ENCODE results near the gene TOR4A. TPM values are rescaled to one million over a fixed set of nuclear protein-coding genes. Genes with fewer than 3 reads are reported as not detected.

TOR4A gene
- polyA plus RNA-seq, 2 donors, result 1.5 to 4.3 TPM

- Histone ChIP-seq H3K27me3 (ENCODE audit: control insufficient read depth in 1 of 2, insufficient read depth in 2 of 2, low read length in 2 of 2) (no peaks in the 10 kb centered on the region), H3K27ac (ENCODE audit: low read depth in 2 of 2, low read length in 1 of 2) (no peak overlapping the region), H3K9me3 (ENCODE audit: control insufficient read depth in 2 of 2, insufficient read depth in 1 of 2, low read depth in 1 of 2, low read length in 1 of 2) (no peaks in the 10 kb centered on the region), H3K4me3 (ENCODE audit: low read depth in 1 of 2, low read length in 2 of 2) (peak overlapping the region in 1 of 2 donors; percentile 29), H3K4me1 (ENCODE audit: control insufficient read depth in 2 of 2, insufficient read depth in 2 of 2, low read length in 1 of 2) (peaks cover 0 to 5% of the 10 kb centered on the region in 2 donors), H3K36me3 (ENCODE audit: control insufficient read depth in 2 of 2, insufficient read depth in 2 of 2, low read length in 1 of 2) (no peaks in the 10 kb centered on the region)
- WGBS, 2 donors, result 28 to 29% methylated on average over 11 of the region's 11 CpGs
Observed at GRCh38 chr9:137294091-137294680, 16.7 kb downstream of the TOR4A start.

- Histone ChIP-seq H3K9me3 (ENCODE audit: control insufficient read depth in 2 of 2, insufficient read depth in 1 of 2, low read depth in 1 of 2, low read length in 1 of 2) (no peaks in the 10 kb centered on the region), H3K4me1 (ENCODE audit: control insufficient read depth in 2 of 2, insufficient read depth in 2 of 2, low read length in 1 of 2) (peaks cover 0 to 5% of the 10 kb centered on the region in 2 donors), H3K27me3 (ENCODE audit: control insufficient read depth in 1 of 2, insufficient read depth in 2 of 2, low read length in 2 of 2) (no peaks in the 10 kb centered on the region), H3K36me3 (ENCODE audit: control insufficient read depth in 2 of 2, insufficient read depth in 2 of 2, low read length in 1 of 2) (peaks cover 0 to 2% of the 10 kb centered on the region in 2 donors), H3K27ac (ENCODE audit: low read depth in 2 of 2, low read length in 1 of 2) (no peak overlapping the region), H3K4me3 (ENCODE audit: low read depth in 1 of 2, low read length in 2 of 2) (peak overlapping the region; percentile 18 to 49)
- 24 to 25% methylated on average over 34 to 35 of the region's 35 CpGs for WGBS, 2 donors
Observed at GRCh38 chr9:137294681-137295237, 17.2 kb downstream of the TOR4A start.

- H3K36me3 ChIP-seq (ENCODE audit: control insufficient read depth in 2 of 2, insufficient read depth in 2 of 2, low read length in 1 of 2), result peaks cover 0 to 2% of the 10 kb centered on the region in 2 donors
- 2 to 6% methylated on average over 20 to 76 of the region's 76 CpGs for WGBS, 2 donors
- peak overlapping the region; percentile 36 to 49 for H3K4me3 ChIP-seq (ENCODE audit: low read depth in 1 of 2, low read length in 2 of 2)
- peaks cover 0 to 5% of the 10 kb centered on the region in 2 donors for H3K4me1 ChIP-seq (ENCODE audit: control insufficient read depth in 2 of 2, insufficient read depth in 2 of 2, low read length in 1 of 2)
- H3K9me3 ChIP-seq (ENCODE audit: control insufficient read depth in 2 of 2, insufficient read depth in 1 of 2, low read depth in 1 of 2, low read length in 1 of 2), result no peaks in the 10 kb centered on the region
- H3K27ac ChIP-seq (ENCODE audit: low read depth in 2 of 2, low read length in 1 of 2), result no peak overlapping the region
- no peaks in the 10 kb centered on the region for H3K27me3 ChIP-seq (ENCODE audit: control insufficient read depth in 1 of 2, insufficient read depth in 2 of 2, low read length in 2 of 2)
Observed at GRCh38 chr9:137295238-137295811, 17.8 kb downstream of the TOR4A start.

GRCh38 chr9:137295849-137296669, 18.5 kb downstream of the TOR4A start:
- H3K27me3 ChIP-seq (ENCODE audit: control insufficient read depth in 1 of 2, insufficient read depth in 2 of 2, low read length in 2 of 2), result no peaks in the 10 kb centered on the region
- H3K36me3 ChIP-seq (ENCODE audit: control insufficient read depth in 2 of 2, insufficient read depth in 2 of 2, low read length in 1 of 2), result peaks cover 0 to 2% of the 10 kb centered on the region in 2 donors
- peaks cover 0 to 5% of the 10 kb centered on the region in 2 donors for H3K4me1 ChIP-seq (ENCODE audit: control insufficient read depth in 2 of 2, insufficient read depth in 2 of 2, low read length in 1 of 2)
- H3K9me3 ChIP-seq (ENCODE audit: control insufficient read depth in 2 of 2, insufficient read depth in 1 of 2, low read depth in 1 of 2, low read length in 1 of 2), result no peaks in the 10 kb centered on the region
- peak overlapping the region; percentile 37 to 43 for H3K27ac ChIP-seq (ENCODE audit: low read depth in 2 of 2, low read length in 1 of 2)
- 8 to 10% methylated on average over 66 to 78 of the region's 78 CpGs for whole genome bisulfite sequencing, 2 donors
- peak overlapping the region; percentile 36 to 49 for H3K4me3 ChIP-seq (ENCODE audit: low read depth in 1 of 2, low read length in 2 of 2)

GRCh38 chr9:137296670-137297664, 19.4 kb downstream of the TOR4A start:
- 47 to 58% methylated on average over 24 of the region's 24 CpGs for WGBS, 2 donors
- Histone ChIP-seq H3K36me3 (ENCODE audit: control insufficient read depth in 2 of 2, insufficient read depth in 2 of 2, low read length in 1 of 2) (peaks cover 0 to 2% of the 10 kb centered on the region in 2 donors), H3K4me1 (ENCODE audit: control insufficient read depth in 2 of 2, insufficient read depth in 2 of 2, low read length in 1 of 2) (peaks cover 0 to 5% of the 10 kb centered on the region in 2 donors), H3K4me3 (ENCODE audit: low read depth in 1 of 2, low read length in 2 of 2) (peak overlapping the region in 1 of 2 donors; percentile 3), H3K27me3 (ENCODE audit: control insufficient read depth in 1 of 2, insufficient read depth in 2 of 2, low read length in 2 of 2) (no peaks in the 10 kb centered on the region), H3K27ac (ENCODE audit: low read depth in 2 of 2, low read length in 1 of 2) (peak overlapping the region; percentile 48 to 54), H3K9me3 (ENCODE audit: control insufficient read depth in 2 of 2, insufficient read depth in 1 of 2, low read depth in 1 of 2, low read length in 1 of 2) (no peaks in the 10 kb centered on the region)

- WGBS, 2 donors, result 46 to 77% methylated on average over 7 of the region's 7 CpGs
- Histone ChIP-seq H3K4me1 (ENCODE audit: control insufficient read depth in 2 of 2, insufficient read depth in 2 of 2, low read length in 1 of 2) (peaks cover 0 to 9% of the 10 kb centered on the region in 2 donors), H3K27ac (ENCODE audit: low read depth in 2 of 2, low read length in 1 of 2) (peak overlapping the region; percentile 27 to 36), H3K27me3 (ENCODE audit: control insufficient read depth in 1 of 2, insufficient read depth in 2 of 2, low read length in 2 of 2) (no peaks in the 10 kb centered on the region), H3K36me3 (ENCODE audit: control insufficient read depth in 2 of 2, insufficient read depth in 2 of 2, low read length in 1 of 2) (peaks cover 0 to 2% of the 10 kb centered on the region in 2 donors), H3K4me3 (ENCODE audit: low read depth in 1 of 2, low read length in 2 of 2) (no peak overlapping the region), H3K9me3 (ENCODE audit: control insufficient read depth in 2 of 2, insufficient read depth in 1 of 2, low read depth in 1 of 2, low read length in 1 of 2) (no peaks in the 10 kb centered on the region)
Observed at GRCh38 chr9:137297966-137298365, 20.4 kb downstream of the TOR4A start.

- Histone ChIP-seq H3K4me1 (ENCODE audit: control insufficient read depth in 2 of 2, insufficient read depth in 2 of 2, low read length in 1 of 2) (peaks cover 0 to 14% of the 10 kb centered on the region in 2 donors), H3K4me3 (ENCODE audit: low read depth in 1 of 2, low read length in 2 of 2) (peak overlapping the region in 1 of 2 donors; percentile 7), H3K9me3 (ENCODE audit: control insufficient read depth in 2 of 2, insufficient read depth in 1 of 2, low read depth in 1 of 2, low read length in 1 of 2) (no peaks in the 10 kb centered on the region), H3K27ac (ENCODE audit: low read depth in 2 of 2, low read length in 1 of 2) (peak overlapping the region; percentile 27 to 36), H3K36me3 (ENCODE audit: control insufficient read depth in 2 of 2, insufficient read depth in 2 of 2, low read length in 1 of 2) (peaks cover 0 to 2% of the 10 kb centered on the region in 2 donors), H3K27me3 (ENCODE audit: control insufficient read depth in 1 of 2, insufficient read depth in 2 of 2, low read length in 2 of 2) (no peaks in the 10 kb centered on the region)
- WGBS, 2 donors, result 56 to 70% methylated on average over 24 of the region's 24 CpGs
Observed at GRCh38 chr9:137298401-137299202, 21.1 kb downstream of the TOR4A start.

- H3K4me1 ChIP-seq (ENCODE audit: control insufficient read depth in 2 of 2, insufficient read depth in 2 of 2, low read length in 1 of 2), result peaks cover 0 to 15% of the 10 kb centered on the region in 2 donors
- H3K27ac ChIP-seq (ENCODE audit: low read depth in 2 of 2, low read length in 1 of 2), result peak overlapping the region in 1 of 2 donors; percentile 13
- no peaks in the 10 kb centered on the region for H3K9me3 ChIP-seq (ENCODE audit: control insufficient read depth in 2 of 2, insufficient read depth in 1 of 2, low read depth in 1 of 2, low read length in 1 of 2)
- peak overlapping the region in 1 of 2 donors; percentile 7 for H3K4me3 ChIP-seq (ENCODE audit: low read depth in 1 of 2, low read length in 2 of 2)
- peaks cover 0 to 2% of the 10 kb centered on the region in 2 donors for H3K36me3 ChIP-seq (ENCODE audit: control insufficient read depth in 2 of 2, insufficient read depth in 2 of 2, low read length in 1 of 2)
- WGBS, 2 donors, result 57 to 66% methylated on average over 10 of the region's 10 CpGs
- H3K27me3 ChIP-seq (ENCODE audit: control insufficient read depth in 1 of 2, insufficient read depth in 2 of 2, low read length in 2 of 2), result no peaks in the 10 kb centered on the region
Observed at GRCh38 chr9:137299203-137299565, 21.7 kb downstream of the TOR4A start.

Data from esophagus (tissue), 2 donors.